Heart left ventricle (tissue), 16 donors: ENCODE measurements around the gene APEH. TPM values are rescaled to one million over a fixed set of nuclear protein-coding genes. Genes with fewer than 3 reads are reported as not detected.

ENCODE experiments used
- ATAC-seq, 4 donors: fragments of 200-7000 bp; cut with Tn5 transposase; one replicate each; pipeline ENCODE4 v1.9.1; 2020 to 2022; ENCODE audit warnings: moderate library complexity in 4 of 4, mild to moderate bottlenecking in 3 of 4, moderate number of reproducible peaks in 1 of 4
- DNase-seq, 5 donors: peaks; one replicate each; pipeline ENCODE4 v3.0.0-alpha.2; 2020
- H3K27ac ChIP-seq, 12 donors: fragments of 200-600 bp; sonication (generic) in 4 of 12; one replicate each; pipeline versions ENCODE4 v1.5.0 to v1.8.0; 2016 to 2022; ENCODE audit warnings: mild to moderate bottlenecking in 2 of 12
- H3K27me3 ChIP-seq, 9 donors: fragments of 200-600 bp; sonication (generic) in 2 of 9; one replicate each; pipeline versions ENCODE4 v1.5.1 to v1.8.0; 2016 to 2022; ENCODE audit warnings: mild to moderate bottlenecking in 3 of 9
- H3K36me3 ChIP-seq, 9 donors: fragments of 200-600 bp; sonication (generic) in 2 of 9; one replicate each; pipeline versions ENCODE4 v1.5.0 to v1.8.0; 2018 to 2022; ENCODE audit warnings: mild to moderate bottlenecking in 2 of 9
- H3K4me1 ChIP-seq, 12 donors: fragments of 200-600 bp; sonication (generic) in 4 of 12; one replicate each; pipeline versions ENCODE4 v1.5.0 to v1.8.0; 2016 to 2022; ENCODE audit warnings: mild to moderate bottlenecking in 3 of 12
- H3K4me3 ChIP-seq, 12 donors: fragments of 200-600 bp; sonication (generic) in 4 of 12; one replicate each; pipeline versions ENCODE4 v1.5.0 to v1.8.0; 2017 to 2022; ENCODE audit warnings: mild to moderate bottlenecking in 9 of 12, moderate library complexity in 4 of 12
- H3K9me3 ChIP-seq, 12 donors: fragments of 200-600 bp; sonication (generic) in 4 of 12; one replicate each; pipeline versions ENCODE4 v1.5.0 to v1.8.0; 2016 to 2022; ENCODE audit warnings: mild to moderate bottlenecking in 1 of 12
- CTCF ChIP-seq, 12 donors: fragments of 200-600 bp; sonication (generic) in 4 of 12; IDR thresholded peaks; one replicate each; pipeline versions ENCODE4 v1.5.0 to v1.8.0; 2018 to 2022; ENCODE audit warnings: antibody characterized with exemption in 12 of 12, mild to moderate bottlenecking in 5 of 12
- POLR2A ChIP-seq, 2 donors: fragments of 450-650 bp; IDR thresholded peaks; one replicate each; pipeline ENCODE4 v1.6.1; 2017; ENCODE audit warnings: antibody characterized with exemption in 2 of 2, mild to moderate bottlenecking in 2 of 2, moderate library complexity in 2 of 2
- WGBS, 4 donors: extraction: QIAGEN DNeasy Blood & Tissue Kit in 2 of 4; methylation state at CpG; one replicate each; pipeline versions ENCODE4 v1.1.5 to v1.1.7; 2013 to 2018; 5-methylcytosine and 5-hydroxymethylcytosine counted together
- intact Hi-C, 10 donors: fragments of 100-400 bp; cut with DNase I; formaldehyde crosslinking; loops; one replicate each; pipeline versions ENCODE4 v1.11.1 to v1.14.2; 2022
- polyA plus RNA-seq, 2 donors: library from polyadenylated mRNA; stranded (reverse); fragments of 200-250 nt; gene quantifications; one replicate each; pipeline ENCODE4 v1.2.3, GENCODE V29; 2013
- total RNA-seq, 9 donors: library from RNA; depleted of rRNA in 2 of 9; stranded (reverse); fragments of >200 nt in 2 of 9; fragmentation: NEBNext Ultra II Directional in 3 of 9; extraction: Animal tissue kit (Norgen Biotek cat#: 25700) in 3 of 9; gene quantifications; one replicate each; pipeline versions ENCODE4 v1.1.0 to v1.2.4, GENCODE V29; 2016 to 2023
- donor health status: ischemic (EF 13 %, LVEDD 7.1; RV severe dilation, severe dysfunction).
- donor health status: healthy with polysubstance abuse.
- donor health status: DM: no; HTN: yes; CAD: no.
- donor health status: DM: no; HTN: no; CAD: no.
- donor health status: ischemic (EF 25% LVEDD 6.9; RV normal size, moderate dysfunction).
- donor health status: ischemic (EF 25% LVEDD 5.7; RV mildly dilated, moderate dysfunction).
- donor health status: healthy.
- donor health status: DM: yes; HTN: yes; CAD: no.
- donor health status: ischemic (EF 35%, LVEDD 5.7; RV mildly dilated, moderate dysfunction).
- donor health status: nonischemic (EF 11% LVEDD 7.7; RV severe dilation, severe dysfunction).
- donor health status: DM: yes; HTN: yes; CAD: no.
- donor health status: PGD.
- donor health status: ischemic (EF 29% LVEDD 5.4; RV normal size, mild dysfunction).
- donor health status: nonischemic (EF 23%, LVEDD 6.1; RV moderate dilation, normal function).

The APEH gene
- total and polyA plus RNA-seq, 11 donors = 18.3 to 136 (median 102) TPM

GRCh38 chr3:49666592-49666991 is 7.6 kb upstream of the APEH start:
- no peaks in the 10 kb centered on the region for H3K36me3 ChIP-seq
- no peak for DNase-seq
- ATAC-seq = no peak
- no peaks in the 10 kb centered on the region for H3K27me3 ChIP-seq
- 47 to 62% (median 49%) methylated on average over 8 of the region's 8 CpGs for WGBS, 4 donors
- no peaks in the 10 kb centered on the region for H3K9me3 ChIP-seq
- peaks cover 0 to 14% (median 0%) of the 10 kb centered on the region in 12 donors for H3K4me1 ChIP-seq
- intact Hi-C loops = no loop called here
- TF ChIP-seq POLR2A (IDR thresholded peaks at IDR 0.05) (no peak), CTCF (IDR thresholded peaks at IDR 0.05) (no peak)
- H3K4me3 ChIP-seq = no peak overlapping the region
- H3K27ac ChIP-seq = no peak overlapping the region

GRCh38 chr3:49667701-49668413 is 6.3 kb upstream of the APEH start:
- Histone ChIP-seq H3K27ac (no peak overlapping the region), H3K9me3 (no peaks in the 10 kb centered on the region), H3K27me3 (no peaks in the 10 kb centered on the region), H3K4me1 (peaks cover 0 to 16% (median 0%) of the 10 kb centered on the region in 12 donors), H3K36me3 (no peaks in the 10 kb centered on the region), H3K4me3 (no peak overlapping the region)
- intact Hi-C loops = no loop called here
- DNase-seq = no peak
- 84 to 88% (median 87%) methylated on average over 25 of the region's 25 CpGs for WGBS, 4 donors
- no peak for TF ChIP-seq POLR2A (IDR thresholded peaks at IDR 0.05)
- TF ChIP-seq CTCF (IDR thresholded peaks at IDR 0.05) = no peak
- no peak for ATAC-seq

GRCh38 chr3:49668414-49668797 is 5.7 kb upstream of the APEH start:
- Histone ChIP-seq H3K27ac (no peak overlapping the region), H3K27me3 (no peaks in the 10 kb centered on the region), H3K9me3 (no peaks in the 10 kb centered on the region), H3K36me3 (no peaks in the 10 kb centered on the region), H3K4me1 (peaks cover 0 to 21% (median 4%) of the 10 kb centered on the region in 12 donors), H3K4me3 (no peak overlapping the region)
- no peak for TF ChIP-seq CTCF (IDR thresholded peaks at IDR 0.05)
- no peak for TF ChIP-seq POLR2A (IDR thresholded peaks at IDR 0.05)
- intact Hi-C loops = no loop called here
- no peak for ATAC-seq
- DNase-seq = no peak
- 47 to 70% (median 61%) methylated on average over 5 of the region's 5 CpGs for WGBS, 4 donors

GRCh38 chr3:49668861-49669260 is 5.3 kb upstream of the APEH start:
- Histone ChIP-seq H3K4me1 (peaks cover 0 to 23% (median 6%) of the 10 kb centered on the region in 12 donors), H3K36me3 (no peaks in the 10 kb centered on the region), H3K27me3 (no peaks in the 10 kb centered on the region), H3K9me3 (no peaks in the 10 kb centered on the region), H3K4me3 (no peak overlapping the region), H3K27ac (no peak overlapping the region)
- WGBS, 4 donors = 79 to 95% (median 86%) methylated on average over 5 of the region's 5 CpGs
- TF ChIP-seq CTCF (IDR thresholded peaks at IDR 0.05) = no peak
- no peak for TF ChIP-seq POLR2A (IDR thresholded peaks at IDR 0.05)
- no peak for DNase-seq
- intact Hi-C loops = no loop called here
- ATAC-seq = no peak
